GM23338 (cell line): ENCODE results near the gene STIM2.

ENCODE experiments used
- CREB1 ChIP-seq: fragments of 250-450 bp; sonication (Bioruptor Pico); IDR thresholded peaks from 2 replicates; pipeline ENCODE4 v1.5.0; 2020; ENCODE audit warnings: low read depth, mild to moderate bottlenecking, moderate library complexity
- CTCF ChIP-seq, 2 experiments: fragments of 200-600 bp in 1 of 2; sonication (generic) in 1 of 2; conservative IDR thresholded peaks; 2 replicates each; pipeline versions ENCODE4 v1.5.1 to v1.6.1; 2016 to 2017; ENCODE audit warnings: antibody characterized with exemption in 2 of 2, low read depth in 2 of 2, mild to moderate bottlenecking in 2 of 2, moderate library complexity in 1 of 2
- EZH2phosphoT487 ChIP-seq: fragments of 200-600 bp; sonication (generic); IDR thresholded peaks from one replicate; pipeline ENCODE4 v1.8.1; 2018; ENCODE audit warnings: antibody characterized with exemption; ENCODE audit not compliant: unreplicated experiment
- JUNB ChIP-seq: IDR thresholded peaks from one replicate; pipeline ENCODE4 v1.6.1; 2016; ENCODE audit warnings: antibody characterized with exemption; ENCODE audit not compliant: unreplicated experiment
- POLR2AphosphoS5 ChIP-seq: IDR thresholded peaks from 2 replicates; pipeline ENCODE4 v1.6.1; 2016; ENCODE audit warnings: antibody characterized with exemption, low read depth
- REST ChIP-seq: IDR thresholded peaks from one replicate; pipeline ENCODE4 v1.6.1; 2018; ENCODE audit warnings: antibody characterized with exemption; ENCODE audit not compliant: unreplicated experiment
- ZNF114 ChIP-seq: fragments of 250-450 bp; sonication (Bioruptor Pico); IDR thresholded peaks from 2 replicates; pipeline ENCODE4 v1.5.0; 2020; ENCODE audit warnings: mild to moderate bottlenecking, moderate library complexity

GRCh38 chr4:26889356-26889755 lies 28.7 kb downstream of the STIM2 start:
- TF ChIP-seq ZNF114 (CRISPR knock-in tag) (no peak), JUNB (no peak), CTCF (conservative IDR thresholded peaks at IDR 0.05; ENCODE audit: low read depth in 2 of 2) (no peak), POLR2AphosphoS5 (no peak), REST (no peak), EZH2phosphoT487 (no peak), CREB1 (CRISPR knock-in tag) (no peak)
